Measurements from ENCODE around the gene ZXDC.

Gene ZXDC

DNA sequence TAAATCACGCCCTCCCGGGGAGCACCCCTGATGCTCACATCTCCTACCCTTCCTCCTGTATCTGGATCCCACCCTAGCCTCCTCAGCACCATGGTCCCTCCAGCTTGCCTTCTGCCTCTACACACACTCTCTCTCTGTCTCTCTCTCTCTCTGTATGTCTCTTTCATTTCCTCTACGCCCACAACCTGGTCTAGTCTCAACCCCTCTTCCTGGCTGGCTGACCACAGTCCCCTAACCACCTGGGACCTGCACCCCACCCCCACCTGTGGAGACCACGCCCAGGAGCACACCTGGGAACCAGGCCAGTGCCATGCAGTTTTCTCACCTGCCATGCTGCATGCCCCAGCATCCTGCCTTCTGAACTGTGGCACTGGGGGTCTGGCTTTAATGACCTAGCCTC lies 84.9 kb downstream of the ZXDC start:
- no peak for DNase-seq

DNA sequence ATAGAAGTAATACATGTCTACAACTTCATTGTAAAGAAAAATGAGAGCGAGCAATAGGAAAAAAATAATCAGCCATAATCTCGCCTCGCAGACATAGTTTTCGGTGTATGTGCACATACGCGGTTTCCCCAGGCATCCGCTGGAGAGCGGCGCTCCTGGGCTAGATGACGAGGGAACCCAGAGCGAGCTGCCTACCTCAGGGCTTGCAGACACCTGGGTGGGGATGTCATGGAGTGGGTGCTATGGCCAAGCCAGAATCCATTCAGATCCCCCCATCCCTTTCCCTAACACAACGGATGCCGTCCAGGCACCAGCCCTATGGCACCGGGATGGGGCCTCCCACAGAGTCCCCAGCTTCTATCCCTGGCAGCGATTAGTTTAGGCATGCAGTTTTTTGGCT lies 85.5 kb downstream of the ZXDC start:
- DNase-seq: no peak

DNA sequence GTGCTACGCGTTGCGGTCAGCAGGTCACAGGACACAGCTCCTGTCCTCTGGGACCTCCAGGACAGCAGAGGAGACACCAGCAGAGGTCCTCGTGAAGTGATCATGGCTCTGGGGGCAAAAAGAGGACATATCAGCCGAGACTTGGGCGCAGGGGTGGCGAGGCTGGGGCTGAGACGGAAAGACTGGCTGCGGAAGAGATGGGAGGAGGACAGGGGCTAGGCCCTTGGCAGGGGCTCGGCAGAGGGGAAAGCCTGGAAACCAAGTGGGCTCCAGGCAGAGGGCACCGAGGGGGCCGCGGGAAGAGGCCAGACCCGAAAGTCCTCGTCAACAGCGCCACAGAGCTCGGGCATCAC lies 85.9 kb downstream of the ZXDC start:
- no peak for DNase-seq

DNA sequence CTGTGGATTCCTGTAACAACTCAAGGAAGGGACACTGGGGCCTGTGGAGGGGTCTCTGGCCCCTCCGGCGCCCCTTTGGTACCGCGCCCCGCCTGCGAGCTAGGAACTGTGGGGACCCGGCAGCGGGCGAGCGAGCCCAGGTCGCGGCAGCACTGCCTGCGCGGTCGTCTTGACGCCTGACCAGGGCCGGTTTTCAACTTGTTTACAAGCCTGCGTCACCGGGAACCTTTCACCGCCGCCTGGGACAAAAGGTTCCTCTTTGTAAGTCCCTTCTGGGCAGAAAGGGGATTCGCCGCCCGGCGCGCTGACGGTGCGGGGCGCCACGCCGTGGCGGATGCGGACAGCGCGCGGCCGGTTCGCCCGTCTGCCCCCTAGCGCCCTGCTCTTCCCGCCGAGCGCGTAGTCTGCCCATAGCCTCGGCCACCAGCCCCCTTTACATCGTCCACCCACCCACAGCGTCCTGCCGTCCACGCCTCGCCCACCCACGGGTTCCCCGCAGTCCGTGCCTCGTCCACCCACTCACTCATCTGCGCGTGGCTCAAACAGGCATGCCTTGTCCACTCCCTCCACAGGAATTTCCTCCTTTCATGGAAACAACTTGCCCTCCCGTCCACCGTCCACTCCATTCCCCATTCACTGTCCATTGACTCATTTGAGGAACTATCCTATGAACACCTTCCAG lies 86.4 kb downstream of the ZXDC start:
- DNase-seq: peak; percentile 93 to 96
